Psoas muscle (tissue), 8 donors: ENCODE measurements around the gene CSTB. TPM values are rescaled to one million over a fixed set of nuclear protein-coding genes. Genes with fewer than 3 reads are reported as not detected.
A peak's percentile ranks its signal among the peaks of the same experiment; 100 is the strongest.

Source experiments
- ATAC-seq, 4 donors: fragments of 200-7000 bp; cut with Tn5 transposase; one replicate each; pipeline ENCODE4 v1.9.1; 2020; ENCODE audit warnings: moderate library complexity in 3 of 4, mild to moderate bottlenecking in 2 of 4
- DNase-seq, 2 donors: peaks; one replicate each; pipeline ENCODE4 v3.0.0-alpha.2; 2020
- H3K27ac ChIP-seq: fragments of 200-600 bp; one replicate; pipeline ENCODE4 v1.8.0; 2022
- H3K27me3 ChIP-seq, 3 donors: fragments of 200-600 bp in 1 of 3; one replicate each; pipeline versions ENCODE4 v1.6.1 to v1.8.0; 2013 to 2022; ENCODE audit warnings: low read length in 2 of 3, mild to moderate bottlenecking in 2 of 3, moderate library complexity in 1 of 3; ENCODE audit not compliant: insufficient read depth in 3 of 3
- H3K36me3 ChIP-seq, 2 donors: fragments of 200-600 bp in 1 of 2; one replicate each; pipeline versions ENCODE4 v1.6.1 to v1.8.0; 2013 to 2022; ENCODE audit warnings: low read depth in 1 of 2, mild to moderate bottlenecking in 1 of 2, moderate library complexity in 1 of 2; ENCODE audit not compliant: insufficient read depth in 1 of 2
- H3K4me1 ChIP-seq: fragments of 200-600 bp; one replicate; pipeline ENCODE4 v1.8.0; 2022
- H3K4me3 ChIP-seq: fragments of 200-600 bp; one replicate; pipeline ENCODE4 v1.8.0; 2022; ENCODE audit warnings: mild to moderate bottlenecking
- H3K9me3 ChIP-seq: fragments of 200-600 bp; one replicate; pipeline ENCODE4 v1.8.0; 2022
- WGBS, 3 donors: extraction: QIAGEN DNeasy Blood & Tissue Kit; methylation state at CpG; one replicate each; pipeline versions ENCODE4 v1.1.6 to v1.1.7; 2013; 5-methylcytosine and 5-hydroxymethylcytosine counted together
- intact Hi-C, 2 donors: fragments of 100-400 bp; cut with DNase I; formaldehyde crosslinking; loops; one replicate each; pipeline versions ENCODE4 v1.11.0 to v1.14.2; 2022
- polyA plus RNA-seq, 3 donors: library from polyadenylated mRNA; stranded (reverse); fragments of 200-250 nt; gene quantifications; one replicate each; pipeline ENCODE4 v1.2.3, GENCODE V29; 2013
- total RNA-seq, 4 donors: library from RNA; stranded (reverse); fragmentation: NEBNext Ultra II Directional in 2 of 4; extraction: Animal tissue kit (Norgen Biotek cat#: 25700) in 2 of 4; gene quantifications; one replicate each; pipeline versions ENCODE4 v1.2.1 to v1.2.4, GENCODE V29; 2021 to 2023
- TF ChIP-seq, protein P1 (sequence below): fragments of 200-600 bp; IDR thresholded peaks from one replicate; pipeline ENCODE4 v1.8.0; 2022; ENCODE audit warnings: antibody characterized with exemption
- donor health status: healthy with polysubstance abuse.
- donor health status: DM: no; HTN: no; CAD: no; lungs with moderate emphysema.
- donor health status: Bipolar disorder and iron deficiency.
- donor health status: healthy.
- donor health status: DM: yes; HTN: yes; CAD: no.
- donor health status: DM: no; HTN: no; CAD: no.
- donor health status: DM: no; HTN: no; CAD: no.
- donor health status: DM: yes; HTN: yes; CAD: no.

CSTB gene
- total and polyA plus RNA-seq, 7 donors = 16.0 to 35.2 (median 21.3) TPM

DNA sequence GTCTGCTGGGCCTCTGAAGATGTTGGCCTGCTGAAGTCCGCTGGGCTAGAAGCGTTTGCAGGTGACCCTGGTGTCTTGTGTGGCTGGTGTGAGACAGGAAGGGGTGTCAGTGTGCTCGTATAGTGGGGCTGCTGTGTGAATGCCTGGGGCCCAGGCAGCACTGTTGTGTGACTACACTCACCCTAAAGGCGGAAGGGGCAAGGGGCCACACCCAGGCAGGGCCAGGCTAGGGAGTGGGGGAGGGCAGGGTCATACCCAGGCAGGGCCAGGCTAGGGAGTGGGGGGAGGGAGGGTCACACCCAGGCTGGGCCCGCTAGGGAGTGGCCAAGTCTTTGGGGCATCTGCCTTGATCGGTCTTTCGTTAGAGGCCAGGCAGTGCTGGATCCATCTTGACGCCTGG is 32.2 kb downstream of the CSTB start:
- TF ChIP-seq, protein P1, sequence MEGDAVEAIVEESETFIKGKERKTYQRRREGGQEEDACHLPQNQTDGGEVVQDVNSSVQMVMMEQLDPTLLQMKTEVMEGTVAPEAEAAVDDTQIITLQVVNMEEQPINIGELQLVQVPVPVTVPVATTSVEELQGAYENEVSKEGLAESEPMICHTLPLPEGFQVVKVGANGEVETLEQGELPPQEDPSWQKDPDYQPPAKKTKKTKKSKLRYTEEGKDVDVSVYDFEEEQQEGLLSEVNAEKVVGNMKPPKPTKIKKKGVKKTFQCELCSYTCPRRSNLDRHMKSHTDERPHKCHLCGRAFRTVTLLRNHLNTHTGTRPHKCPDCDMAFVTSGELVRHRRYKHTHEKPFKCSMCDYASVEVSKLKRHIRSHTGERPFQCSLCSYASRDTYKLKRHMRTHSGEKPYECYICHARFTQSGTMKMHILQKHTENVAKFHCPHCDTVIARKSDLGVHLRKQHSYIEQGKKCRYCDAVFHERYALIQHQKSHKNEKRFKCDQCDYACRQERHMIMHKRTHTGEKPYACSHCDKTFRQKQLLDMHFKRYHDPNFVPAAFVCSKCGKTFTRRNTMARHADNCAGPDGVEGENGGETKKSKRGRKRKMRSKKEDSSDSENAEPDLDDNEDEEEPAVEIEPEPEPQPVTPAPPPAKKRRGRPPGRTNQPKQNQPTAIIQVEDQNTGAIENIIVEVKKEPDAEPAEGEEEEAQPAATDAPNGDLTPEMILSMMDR = no peak
- intact Hi-C loops = no loop called here
- Histone ChIP-seq H3K36me3 (peaks cover 3 to 57% of the 10 kb centered on the region in 2 donors), H3K9me3 (no peaks in the 10 kb centered on the region), H3K27ac (no peak overlapping the region), H3K27me3 (no peaks in the 10 kb centered on the region), H3K4me1 (no peaks in the 10 kb centered on the region), H3K4me3 (no peak overlapping the region)
- ATAC-seq (peak in 1 of 4 donors; percentile 16), DNase-seq (no peak)
- WGBS, 3 donors = 95 to 97% (median 96%) methylated on average over 8 of the region's 8 CpGs

DNA sequence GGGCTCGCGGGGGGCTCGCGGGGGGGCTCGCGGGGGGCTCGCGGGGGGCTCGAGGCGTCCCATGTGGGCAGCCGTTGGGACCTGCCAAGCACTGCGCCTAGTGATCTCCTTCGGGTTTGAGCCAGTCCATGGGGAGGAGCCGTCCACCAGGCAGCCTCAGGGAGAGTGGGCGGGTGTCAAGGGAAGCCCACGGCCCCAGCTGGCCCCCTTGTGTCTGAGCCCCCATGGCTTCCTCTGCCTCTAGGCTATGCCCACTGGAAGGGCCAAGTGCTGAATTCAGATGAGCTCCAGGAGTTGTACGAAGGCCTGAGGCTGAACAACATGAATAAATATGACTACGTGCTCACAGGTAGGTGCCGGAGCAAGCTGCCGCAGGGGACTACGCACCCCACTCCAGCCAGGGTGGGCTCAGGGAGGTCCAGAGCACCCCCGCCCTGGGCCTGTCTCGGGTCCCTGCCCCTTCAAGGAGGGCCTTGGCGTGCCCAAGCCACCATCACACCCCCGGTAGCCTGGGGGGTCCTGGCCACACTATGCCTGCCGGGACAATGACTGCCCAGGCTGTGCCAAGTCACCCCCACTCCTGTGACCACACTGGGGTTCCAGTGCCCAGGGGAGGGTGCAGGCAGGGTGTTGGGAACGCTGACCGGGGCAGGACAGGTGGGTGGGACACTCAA is 34.5 kb downstream of the CSTB start:
- H3K27me3 ChIP-seq = no peaks in the 10 kb centered on the region
- intact Hi-C loops = no loop called here
- peaks cover 0 to 41% of the 10 kb centered on the region in 2 donors for H3K36me3 ChIP-seq
- no peak overlapping the region for H3K27ac ChIP-seq
- TF ChIP-seq, protein P1 = no peak
- no peaks in the 10 kb centered on the region for H3K9me3 ChIP-seq
- no peak overlapping the region for H3K4me3 ChIP-seq
- H3K4me1 ChIP-seq = no peaks in the 10 kb centered on the region
- 59 to 78% (median 74%) methylated on average over 16 to 27 of the region's 28 CpGs for WGBS, 3 donors
- ATAC-seq = no peak
- DNase-seq = no peak

DNA sequence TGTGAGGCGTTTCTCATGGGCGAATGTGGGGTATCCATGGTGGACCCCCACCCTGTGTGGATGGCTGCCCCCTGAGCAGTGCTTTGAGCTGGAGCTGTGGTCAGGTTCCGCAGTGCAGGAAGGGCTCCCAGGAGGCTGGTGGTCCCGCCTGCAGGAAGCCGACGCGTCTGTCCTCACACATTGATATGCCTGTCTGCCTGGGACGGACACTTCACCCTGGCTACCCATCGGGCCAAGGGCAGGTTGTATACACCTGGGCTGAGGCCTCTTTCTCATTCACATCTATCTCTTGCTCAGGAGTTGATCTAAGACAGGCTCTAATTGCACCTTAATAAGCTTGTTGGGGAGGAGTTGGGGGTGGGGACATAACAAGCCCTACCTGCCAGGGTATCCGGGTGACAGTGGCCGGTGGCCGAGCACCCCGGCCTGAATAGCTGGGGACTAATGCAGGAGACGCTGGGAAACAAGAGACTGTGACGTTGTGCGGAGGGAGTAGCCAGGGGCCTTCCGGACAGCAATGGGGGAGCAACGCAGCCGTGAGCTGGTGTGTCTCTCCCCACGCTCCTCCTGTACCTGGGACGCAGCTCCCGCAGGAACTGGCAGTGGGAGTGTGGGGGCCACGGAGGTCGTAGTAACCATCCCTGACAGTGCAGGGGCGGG is 35.5 kb downstream of the CSTB start:
- intact Hi-C loops = no loop called here
- ATAC-seq (peak in 3 of 4 donors; percentile 26 to 71 (median 29)), DNase-seq (peak in 1 of 2 donors; percentile 72)
- H3K4me1 ChIP-seq = no peaks in the 10 kb centered on the region
- H3K27ac ChIP-seq = no peak overlapping the region
- TF ChIP-seq, protein P1 = no peak
- no peak overlapping the region for H3K4me3 ChIP-seq
- H3K36me3 ChIP-seq = peaks cover 0 to 32% of the 10 kb centered on the region in 2 donors
- no peaks in the 10 kb centered on the region for H3K9me3 ChIP-seq
- WGBS, 3 donors = 56 to 59% (median 57%) methylated on average over 17 to 25 of the region's 25 CpGs
- no peaks in the 10 kb centered on the region for H3K27me3 ChIP-seq

DNA sequence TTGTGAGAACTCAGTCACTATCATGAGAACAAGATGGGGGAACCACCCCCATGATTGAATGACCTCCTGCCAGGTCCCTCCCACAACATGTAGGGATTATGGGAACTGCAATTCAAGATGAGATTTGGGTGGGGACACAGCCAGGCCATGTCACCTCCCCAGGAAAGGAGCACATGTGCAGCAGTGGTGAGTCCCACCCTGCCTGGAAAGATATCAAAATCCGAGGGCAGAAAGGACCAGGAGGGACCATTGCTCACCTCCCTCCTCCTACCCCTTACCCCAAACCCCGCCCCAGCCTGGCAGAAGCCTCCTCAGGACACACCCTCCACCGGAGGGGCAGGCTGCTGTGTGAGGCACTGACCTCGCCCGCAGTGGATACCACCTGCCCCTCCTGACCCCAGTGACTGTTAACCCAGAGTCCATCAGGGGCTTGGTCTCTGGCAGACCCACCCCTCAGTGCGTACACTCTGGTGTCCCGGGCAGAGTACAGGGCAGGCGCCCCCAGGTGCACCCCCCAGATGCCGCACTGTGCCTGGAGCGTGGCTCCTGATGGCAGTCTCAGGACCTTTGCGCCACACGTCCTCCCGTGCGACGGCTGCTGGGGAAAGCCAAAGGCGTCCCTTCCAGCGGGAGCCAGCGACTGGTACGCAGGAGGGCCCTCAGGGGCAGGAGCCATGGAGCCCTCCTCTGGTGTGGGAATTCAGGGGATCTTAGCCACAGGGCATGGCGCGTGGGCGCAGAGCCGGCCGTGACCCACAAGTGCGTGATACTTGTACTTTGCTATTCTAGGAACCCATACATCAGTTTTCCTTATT is 36.3 kb downstream of the CSTB start:
- intact Hi-C loops = no loop called here
- no peaks in the 10 kb centered on the region for H3K4me1 ChIP-seq
- 91 to 93% (median 93%) methylated on average over 25 of the region's 25 CpGs for WGBS, 3 donors
- DNase-seq = no peak
- H3K36me3 ChIP-seq = peaks cover 0 to 26% of the 10 kb centered on the region in 2 donors
- H3K4me3 ChIP-seq = no peak overlapping the region
- H3K9me3 ChIP-seq = no peaks in the 10 kb centered on the region
- TF ChIP-seq, protein P1 = no peak
- H3K27ac ChIP-seq = no peak overlapping the region
- H3K27me3 ChIP-seq = no peaks in the 10 kb centered on the region
- ATAC-seq = peak in 2 of 4 donors; percentile 10 to 29
